Gastroesophageal sphincter (tissue), 3 donors: ENCODE results near the gene IFIT1.

Experiments used
- POLR2AphosphoS5 ChIP-seq: sonication (generic); formaldehyde crosslinking; IDR thresholded peaks from one replicate; pipeline ENCODE4 v1.6.1; 2017; ENCODE audit warnings: antibody characterized with exemption
- TF ChIP-seq, protein P1 (sequence below), 4 experiments: fragments of 200-600 bp in 2 of 4; fragments of 450-650 bp in 2 of 4; sonication (generic) in 1 of 4; IDR thresholded peaks; one replicate each; pipeline ENCODE4 v1.5.1; 2017 to 2019; ENCODE audit warnings: antibody characterized with exemption in 4 of 4, mild to moderate bottlenecking in 2 of 4, moderate library complexity in 2 of 4

DNA sequence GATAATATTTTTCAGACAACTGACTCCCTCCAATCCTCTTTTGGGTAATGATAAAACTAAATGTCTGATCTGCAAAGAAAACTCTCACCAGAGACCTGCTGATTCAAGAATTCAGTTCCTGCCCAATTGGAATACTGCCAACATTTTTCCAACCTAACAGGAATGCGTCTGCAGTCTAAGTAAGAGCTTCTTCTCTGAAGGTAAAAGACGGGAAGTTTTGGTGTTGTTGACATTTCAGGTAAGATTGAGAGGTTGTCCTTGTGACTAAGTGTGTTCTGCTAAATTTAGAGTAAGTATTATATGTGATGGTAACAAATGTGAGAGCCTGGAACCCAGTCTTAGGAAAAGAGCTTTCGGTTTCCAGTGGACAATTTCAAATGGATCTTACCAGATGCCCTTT lies 39.6 kb downstream of the IFIT1 start:
- TF ChIP-seq POLR2AphosphoS5 = no peak
- TF ChIP-seq, protein P1, sequence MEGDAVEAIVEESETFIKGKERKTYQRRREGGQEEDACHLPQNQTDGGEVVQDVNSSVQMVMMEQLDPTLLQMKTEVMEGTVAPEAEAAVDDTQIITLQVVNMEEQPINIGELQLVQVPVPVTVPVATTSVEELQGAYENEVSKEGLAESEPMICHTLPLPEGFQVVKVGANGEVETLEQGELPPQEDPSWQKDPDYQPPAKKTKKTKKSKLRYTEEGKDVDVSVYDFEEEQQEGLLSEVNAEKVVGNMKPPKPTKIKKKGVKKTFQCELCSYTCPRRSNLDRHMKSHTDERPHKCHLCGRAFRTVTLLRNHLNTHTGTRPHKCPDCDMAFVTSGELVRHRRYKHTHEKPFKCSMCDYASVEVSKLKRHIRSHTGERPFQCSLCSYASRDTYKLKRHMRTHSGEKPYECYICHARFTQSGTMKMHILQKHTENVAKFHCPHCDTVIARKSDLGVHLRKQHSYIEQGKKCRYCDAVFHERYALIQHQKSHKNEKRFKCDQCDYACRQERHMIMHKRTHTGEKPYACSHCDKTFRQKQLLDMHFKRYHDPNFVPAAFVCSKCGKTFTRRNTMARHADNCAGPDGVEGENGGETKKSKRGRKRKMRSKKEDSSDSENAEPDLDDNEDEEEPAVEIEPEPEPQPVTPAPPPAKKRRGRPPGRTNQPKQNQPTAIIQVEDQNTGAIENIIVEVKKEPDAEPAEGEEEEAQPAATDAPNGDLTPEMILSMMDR (IDR thresholded peaks at IDR 0.05) = no peak
